ENCODE results near the gene GAB3. TPM values are rescaled to one million over a fixed set of nuclear protein-coding genes. Genes with fewer than 3 reads are reported as not detected.

GAB3 gene
- total RNA-seq, 1 donor from 2014 or later = 14.1 TPM

DNA sequence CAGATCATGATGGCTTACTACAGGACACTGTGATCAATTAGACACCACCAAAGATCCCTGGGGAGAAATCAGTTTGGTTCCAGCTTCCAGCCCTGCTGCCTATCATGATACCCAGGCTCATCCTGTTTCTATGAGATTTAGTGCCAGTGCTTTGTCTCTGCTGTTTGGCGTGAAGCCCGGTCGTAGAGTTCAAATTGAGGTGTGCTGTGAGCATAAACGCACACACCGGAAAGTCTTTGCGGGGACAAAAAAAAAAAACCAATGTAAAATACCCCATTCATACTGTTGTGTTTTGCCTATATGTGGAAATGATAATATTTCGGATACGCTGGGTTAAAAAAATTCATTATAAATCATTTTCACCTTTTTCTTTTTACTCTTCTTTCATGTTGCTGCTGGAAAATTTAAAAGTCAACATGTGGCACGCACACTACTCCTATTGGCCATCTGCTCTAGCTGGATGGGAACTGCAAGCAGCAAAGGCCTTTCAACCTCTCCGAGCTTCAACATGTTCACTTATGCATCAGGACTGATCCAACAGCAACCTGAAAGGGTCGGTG, 11.2 kb upstream of the GAB3 start:
- DNase-seq (no peak), ATAC-seq (no peak)
- intact Hi-C loops (cut with micrococcal nuclease) = no loop called here

GRCh38 chrX:154758696-154759095, 7.8 kb upstream of the GAB3 start:
- ATAC-seq (no peak), DNase-seq (no peak)

GRCh38 chrX:154751669-154752271, 893 bp upstream of the GAB3 start:
- ATAC-seq (peak; percentile 76), DNase-seq (no peak)
- intact Hi-C loops (cut with micrococcal nuclease) = no loop called here

More at GRCh38 chrX:154758696-154759095, 7.8 kb upstream of the GAB3 start:
- intact Hi-C loops (cut with micrococcal nuclease) = no loop called here

- peak; percentile 48 for DNase-seq
- intact Hi-C loops (cut with micrococcal nuclease) = no loop called here
- peak; percentile 45 for ATAC-seq
Observed at GRCh38 chrX:154751203-154751668, 359 bp upstream of the GAB3 start.

GRCh38 chrX:154749856-154750255, 1.0 kb downstream of the GAB3 start:
- DNase-seq (no peak), ATAC-seq (peak; percentile 23)
- intact Hi-C loops (cut with micrococcal nuclease) = no loop called here

DNA sequence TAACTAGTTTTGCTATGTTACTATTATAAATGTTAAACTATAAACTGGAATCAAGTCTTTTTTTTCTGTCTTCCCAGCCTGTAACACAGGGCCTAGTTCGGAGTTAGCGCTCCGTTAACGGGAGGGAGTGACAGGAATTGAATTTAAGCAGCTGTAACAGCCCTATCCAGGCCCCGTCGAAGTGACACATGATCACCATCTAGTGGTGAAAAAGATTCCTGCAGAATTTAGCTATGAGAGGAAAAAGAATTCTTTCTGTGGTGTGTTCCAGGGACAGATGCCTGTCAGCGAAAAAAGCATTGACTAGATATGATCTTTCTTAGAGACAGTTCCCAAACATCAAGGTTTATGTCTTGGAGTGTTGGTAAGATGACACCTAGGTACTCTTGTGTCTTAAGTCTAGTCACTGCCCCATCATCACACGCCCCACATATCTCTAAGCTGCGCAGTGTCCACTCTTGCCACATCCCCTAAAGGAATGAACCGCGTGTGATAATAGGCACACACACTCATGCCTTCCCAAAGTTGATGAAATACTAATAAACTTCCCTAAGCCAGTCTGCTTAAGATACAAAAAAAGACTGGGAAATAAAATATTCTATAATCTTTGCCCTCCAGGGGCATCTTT, 2.1 kb downstream of the GAB3 start:
- intact Hi-C loops (cut with micrococcal nuclease) = no loop called here
- DNase-seq (no peak), ATAC-seq (peak; percentile 62)

DNA sequence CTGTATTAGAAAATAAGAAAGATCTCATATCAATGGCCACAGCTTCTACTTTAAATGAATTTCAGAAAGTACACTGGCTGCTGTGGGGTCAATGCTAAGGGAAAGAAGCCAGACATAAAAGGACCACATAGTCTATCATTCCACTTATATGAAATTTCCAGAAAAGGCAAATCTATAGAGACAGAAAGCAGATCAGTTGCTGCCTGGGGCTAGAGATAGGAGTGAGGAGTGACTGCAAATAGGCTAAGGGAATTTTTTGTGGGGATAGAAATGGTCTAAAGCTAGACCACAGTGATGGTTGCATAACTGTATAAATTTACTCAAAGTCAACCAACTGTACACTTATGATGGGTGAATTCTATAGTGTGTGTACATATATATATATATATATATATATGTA, 8.3 kb downstream of the GAB3 start:
- no peak for ATAC-seq
- no peak for DNase-seq
- intact Hi-C loops (cut with micrococcal nuclease) = no loop called here

- ATAC-seq = no peak
- intact Hi-C loops (cut with micrococcal nuclease) = no loop called here
Observed at GRCh38 chrX:154739952-154740465, 10.9 kb downstream of the GAB3 start.

DNA sequence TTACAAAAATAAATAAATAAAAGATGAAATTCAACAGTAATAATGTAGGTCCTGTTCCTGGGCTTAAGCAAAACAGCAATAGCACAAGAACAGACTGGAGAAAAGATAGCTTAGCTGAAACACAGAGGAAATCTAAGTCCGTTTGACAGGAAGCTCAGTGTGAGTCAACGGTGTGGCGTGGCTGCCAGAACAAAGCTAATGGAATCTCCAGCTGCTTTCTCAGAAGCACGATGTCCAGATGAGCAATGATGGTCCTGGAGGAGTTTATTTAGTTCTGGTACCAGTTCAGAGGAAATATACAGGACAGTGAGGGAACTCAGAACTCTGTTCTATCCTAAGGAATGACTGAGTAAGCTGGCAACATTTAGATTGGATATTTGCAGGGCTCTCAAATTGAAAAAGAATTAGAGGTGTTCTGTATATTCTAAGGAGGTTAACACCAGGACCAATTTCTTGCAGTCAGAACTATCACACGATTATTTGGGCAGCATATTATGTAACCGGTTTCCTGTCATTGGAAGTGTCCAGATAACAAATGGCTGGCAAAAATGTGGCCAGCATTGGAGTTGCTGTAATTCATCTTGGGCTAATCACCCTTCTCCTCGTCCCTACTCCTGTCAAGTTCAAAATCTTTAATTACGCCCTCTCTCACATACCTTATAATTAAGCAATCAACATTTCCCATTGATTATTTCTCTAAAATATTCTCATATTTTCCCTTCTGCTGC, 12.7 kb downstream of the GAB3 start:
- DNase-seq (peak; percentile 63), ATAC-seq (peak; percentile 64)
- intact Hi-C loops (cut with micrococcal nuclease) = no loop called here

More at GRCh38 chrX:154739952-154740465, 10.9 kb downstream of the GAB3 start:
- DNase-seq = no peak

DNA sequence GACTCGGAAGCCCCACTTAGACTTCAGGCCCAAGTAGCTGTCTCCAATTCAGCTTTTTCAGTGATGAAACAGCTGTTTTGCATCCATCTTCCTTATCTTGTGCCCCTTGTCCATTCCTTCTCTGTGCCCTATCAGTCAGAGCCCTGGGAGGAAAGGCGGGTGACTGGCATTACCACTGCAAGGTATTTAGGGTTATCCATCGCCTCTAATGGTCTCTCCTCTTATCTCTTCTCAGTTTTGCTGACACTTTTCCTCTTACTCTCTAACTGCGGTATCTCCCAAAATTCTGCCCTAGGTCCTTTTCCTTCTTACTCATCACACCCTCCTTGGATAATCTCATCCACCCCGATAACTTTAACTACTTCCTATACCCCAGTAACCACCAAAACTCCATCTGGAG, 13.7 kb downstream of the GAB3 start:
- ATAC-seq (no peak), DNase-seq (no peak)
- intact Hi-C loops (cut with micrococcal nuclease) = no loop called here

GRCh38 chrX:154735695-154736393, 15.0 kb downstream of the GAB3 start:
- peak; percentile 80 for DNase-seq
- peak; percentile 81 for ATAC-seq
- intact Hi-C loops (cut with micrococcal nuclease) = no loop called here

GRCh38 chrX:154734061-154734781, 16.7 kb downstream of the GAB3 start:
- ATAC-seq (peak; percentile 29), DNase-seq (peak; percentile 39)
- intact Hi-C loops (cut with micrococcal nuclease) = no loop called here

GRCh38 chrX:154733066-154733425, 17.8 kb downstream of the GAB3 start:
- intact Hi-C loops (cut with micrococcal nuclease) = no loop called here
- no peak for DNase-seq
- ATAC-seq = no peak

DNA sequence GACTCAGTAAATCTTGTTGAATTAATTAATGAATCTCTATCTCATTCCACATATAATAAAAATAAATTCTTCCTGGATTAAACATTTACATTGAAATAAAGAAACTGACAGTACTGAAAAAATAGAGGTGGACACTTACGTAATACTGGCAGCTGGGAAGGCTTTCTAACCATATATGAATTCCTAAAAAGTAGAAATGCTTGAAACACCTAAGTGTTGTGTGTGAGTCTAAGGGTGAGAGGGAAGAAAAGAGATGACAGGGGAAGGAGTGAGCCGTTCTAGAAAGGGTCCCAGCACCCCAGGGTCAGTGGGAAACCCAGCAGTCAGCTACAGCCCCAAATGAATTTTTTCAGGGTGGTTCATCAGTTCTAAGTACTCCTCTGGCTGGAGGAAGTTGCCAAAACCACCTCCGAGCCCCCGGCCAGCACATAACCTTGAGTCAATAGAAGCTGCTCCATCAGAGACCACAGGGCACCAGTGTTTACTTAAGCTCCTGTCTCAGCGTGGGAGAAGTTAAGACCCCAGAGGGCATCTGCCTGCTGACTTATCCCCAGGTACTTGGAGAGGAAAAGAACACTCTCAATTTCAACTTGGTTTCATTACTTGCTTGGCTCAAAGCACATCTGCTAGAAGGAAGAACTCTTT, 18.3 kb downstream of the GAB3 start:
- DNase-seq (no peak), ATAC-seq (no peak)
- intact Hi-C loops (cut with micrococcal nuclease) = no loop called here

GRCh38 chrX:154731881-154732280, 19.0 kb downstream of the GAB3 start:
- ATAC-seq = peak; percentile 51
- intact Hi-C loops (cut with micrococcal nuclease) = no loop called here
- DNase-seq = no peak

DNA sequence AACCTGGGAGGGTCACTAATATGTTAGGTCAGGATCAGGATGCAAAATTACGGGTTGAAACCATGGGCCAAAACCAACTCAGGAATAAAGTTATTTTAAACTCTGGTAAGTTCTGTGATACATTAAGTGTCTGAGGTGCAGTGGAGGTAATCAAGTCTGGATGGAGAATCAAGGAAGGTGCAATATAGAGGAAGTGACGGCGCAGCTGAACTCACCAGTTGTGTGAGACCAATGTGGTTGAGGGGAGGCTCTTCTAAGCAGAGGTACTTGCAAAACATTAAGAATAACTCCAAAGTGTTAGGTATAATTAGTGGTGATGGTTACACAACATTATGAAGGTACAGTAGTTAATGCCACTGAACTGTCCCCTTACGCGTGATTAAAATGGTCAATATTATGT, 19.7 kb downstream of the GAB3 start:
- intact Hi-C loops (cut with micrococcal nuclease) = no loop called here
- ATAC-seq (no peak), DNase-seq (no peak)

DNA sequence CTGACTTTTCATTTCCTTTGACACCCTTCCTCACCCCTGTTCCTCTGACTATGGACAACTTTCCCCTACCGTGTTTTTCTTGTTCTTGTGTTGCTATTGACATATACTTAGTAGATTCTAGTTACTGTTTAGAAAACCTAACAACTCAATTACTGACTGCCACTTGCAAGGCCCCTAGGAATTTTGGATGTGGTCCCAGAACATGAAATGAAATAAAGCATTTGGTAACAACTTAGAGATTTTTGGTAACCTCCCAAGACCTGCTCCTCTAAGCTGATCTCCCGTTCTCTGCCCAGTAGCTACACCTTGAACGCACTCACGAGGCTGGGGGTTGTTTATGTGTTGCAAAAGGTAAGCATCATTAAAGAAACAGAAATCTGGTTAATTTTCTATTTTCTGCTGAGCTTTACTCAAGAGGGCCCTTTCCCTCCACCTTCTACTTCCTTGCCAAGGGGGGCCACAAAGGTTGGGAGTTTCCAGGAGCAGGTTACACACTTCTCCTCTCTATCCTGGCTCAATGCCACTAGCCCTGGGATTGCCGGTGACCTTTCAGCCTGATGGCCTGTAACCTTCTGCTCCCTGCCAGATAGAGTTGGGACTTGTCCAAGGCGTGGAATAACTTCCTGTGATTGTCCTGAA, 20.5 kb downstream of the GAB3 start:
- ATAC-seq (peak; percentile 30), DNase-seq (peak; percentile 38)
- intact Hi-C loops (cut with micrococcal nuclease) = no loop called here

DNA sequence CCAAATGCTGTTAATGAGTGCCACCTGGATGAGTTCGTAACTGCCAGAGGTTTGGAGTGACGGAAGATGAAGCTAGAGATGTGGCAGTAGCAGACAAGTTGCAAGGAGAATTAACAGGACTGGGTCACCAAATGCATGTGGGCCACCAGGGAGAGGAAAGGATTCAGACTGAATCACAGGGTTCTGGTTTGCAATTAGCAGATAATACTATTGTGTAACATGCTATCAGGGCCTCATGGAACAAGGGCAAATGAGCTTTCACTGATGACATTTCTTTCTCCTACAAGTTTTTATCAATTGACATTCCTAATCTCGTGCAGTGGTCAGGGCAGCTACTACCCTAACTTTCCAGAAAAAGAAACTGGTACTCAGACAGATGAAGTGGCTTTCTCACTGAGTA, 21.4 kb downstream of the GAB3 start:
- DNase-seq (no peak), ATAC-seq (peak; percentile 56)
- intact Hi-C loops (cut with micrococcal nuclease) = no loop called here
